ENCODE results near the gene SLC25A1. TPM values are rescaled to one million over a fixed set of nuclear protein-coding genes. Genes with fewer than 3 reads are reported as not detected.

Gene SLC25A1
- total RNA-seq, 2 experiments from 2014 or later, result 56.4 to 57.6 TPM

DNA sequence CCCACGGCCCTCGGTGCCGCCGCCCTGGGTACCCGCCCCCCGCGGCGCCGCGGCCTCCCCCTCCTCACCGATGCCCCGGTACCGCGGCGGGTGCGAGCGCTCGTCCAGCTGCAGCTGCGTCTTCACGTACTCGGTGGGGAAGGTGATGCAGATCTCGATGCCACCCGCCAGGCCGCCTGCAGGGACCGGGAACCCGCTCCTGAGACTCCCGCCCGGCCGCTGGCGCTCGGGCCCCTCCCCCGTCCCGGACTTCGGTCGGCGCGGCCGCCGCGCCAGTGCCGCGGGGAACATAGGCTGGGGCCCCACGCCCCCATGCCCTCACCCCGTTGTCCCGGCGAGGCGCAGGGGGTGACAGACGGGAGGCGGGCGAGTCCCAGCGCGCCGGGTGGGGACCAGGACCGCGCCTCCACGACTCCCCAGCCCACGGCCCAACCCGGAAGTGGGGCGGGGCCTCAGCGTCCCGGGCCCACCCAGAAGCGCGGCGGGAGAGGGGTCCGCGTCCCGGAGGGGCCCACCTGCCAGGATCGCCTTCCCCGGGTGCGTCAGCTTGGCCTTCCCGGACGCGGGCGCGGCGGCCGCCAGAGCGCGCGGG, 375 bp downstream of the SLC25A1 start:
- intact Hi-C loops (cut with micrococcal nuclease), result no loop called here
- H3K4me1 Mint-ChIP-seq (ENCODE audit: low read depth), result peaks cover 40% of the 10 kb centered on the region
- no peaks in the 10 kb centered on the region for H3K9me3 Mint-ChIP-seq
- POLR2A ChIA-PET, result no interaction called here
- peaks cover 6% of the 10 kb centered on the region for H3K36me3 Mint-ChIP-seq (ENCODE audit: low read depth)
- ATAC-seq (peak; percentile 43), DNase-seq (peak; percentile 55)
- H3K27ac Mint-ChIP-seq, result no peak overlapping the region
- TF ChIP-seq, protein P1, sequence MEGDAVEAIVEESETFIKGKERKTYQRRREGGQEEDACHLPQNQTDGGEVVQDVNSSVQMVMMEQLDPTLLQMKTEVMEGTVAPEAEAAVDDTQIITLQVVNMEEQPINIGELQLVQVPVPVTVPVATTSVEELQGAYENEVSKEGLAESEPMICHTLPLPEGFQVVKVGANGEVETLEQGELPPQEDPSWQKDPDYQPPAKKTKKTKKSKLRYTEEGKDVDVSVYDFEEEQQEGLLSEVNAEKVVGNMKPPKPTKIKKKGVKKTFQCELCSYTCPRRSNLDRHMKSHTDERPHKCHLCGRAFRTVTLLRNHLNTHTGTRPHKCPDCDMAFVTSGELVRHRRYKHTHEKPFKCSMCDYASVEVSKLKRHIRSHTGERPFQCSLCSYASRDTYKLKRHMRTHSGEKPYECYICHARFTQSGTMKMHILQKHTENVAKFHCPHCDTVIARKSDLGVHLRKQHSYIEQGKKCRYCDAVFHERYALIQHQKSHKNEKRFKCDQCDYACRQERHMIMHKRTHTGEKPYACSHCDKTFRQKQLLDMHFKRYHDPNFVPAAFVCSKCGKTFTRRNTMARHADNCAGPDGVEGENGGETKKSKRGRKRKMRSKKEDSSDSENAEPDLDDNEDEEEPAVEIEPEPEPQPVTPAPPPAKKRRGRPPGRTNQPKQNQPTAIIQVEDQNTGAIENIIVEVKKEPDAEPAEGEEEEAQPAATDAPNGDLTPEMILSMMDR (IDR thresholded peaks at IDR 0.05), result no peak
- CTCF ChIA-PET, result interaction anchor here (1.2 to 2.2 kb wide), 4 partner anchors 16 to 299 kb away, joined by 3 to 11 read pairs (median 7); partner anchors contain the start of gene ESS2
- H3K27me3 Mint-ChIP-seq, result no peaks in the 10 kb centered on the region
- peak overlapping the region; percentile 62 for H3K4me3 Mint-ChIP-seq

DNA sequence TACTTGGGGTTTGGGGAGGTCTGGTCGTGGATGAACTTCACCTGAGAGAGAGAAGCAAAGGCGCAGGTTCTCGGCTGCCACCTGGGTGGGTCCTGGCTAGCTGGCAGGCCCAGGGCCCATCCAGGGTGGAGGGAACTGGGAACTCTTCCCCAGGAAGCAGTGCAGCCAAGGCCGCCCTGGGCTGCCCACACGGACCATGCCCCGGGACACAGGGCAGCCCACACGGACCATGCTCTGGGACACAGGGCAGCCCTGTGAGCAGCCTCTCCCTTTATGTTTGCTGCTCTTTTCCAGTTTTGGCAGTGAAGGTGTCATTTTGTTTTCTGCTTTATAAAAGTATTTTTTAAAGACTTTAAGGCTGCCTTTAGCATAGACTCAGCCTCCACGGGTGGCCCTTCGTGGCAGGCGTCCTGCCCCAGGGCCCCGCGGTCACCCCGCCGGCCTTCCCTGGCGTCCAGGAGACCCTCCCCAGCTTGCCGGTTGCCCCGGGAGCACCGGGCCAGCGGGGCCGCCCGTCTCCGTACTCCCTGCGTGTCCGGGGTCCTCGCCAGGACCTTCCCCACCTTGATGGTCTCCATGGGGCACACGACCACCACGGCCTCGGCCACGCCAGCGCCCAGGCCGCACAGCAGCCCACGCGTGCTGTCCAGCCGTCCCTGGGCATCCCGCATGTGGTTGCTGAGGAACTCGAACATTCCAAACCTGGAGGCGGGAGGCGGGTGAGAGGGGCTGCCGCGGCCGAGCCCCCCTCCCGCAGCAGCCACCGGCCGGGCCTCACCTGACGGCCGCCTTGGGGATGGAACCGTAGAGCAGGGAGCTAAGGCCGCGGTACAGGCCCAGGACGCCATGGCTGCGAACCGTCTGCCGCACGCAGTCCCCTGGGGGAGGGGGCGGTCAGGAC, 1.1 kb downstream of the SLC25A1 start:
- CTCF ChIA-PET, result no interaction called here
- peak overlapping the region; percentile 68 for H3K27ac Mint-ChIP-seq
- peaks cover 44% of the 10 kb centered on the region for H3K4me1 Mint-ChIP-seq (ENCODE audit: low read depth)
- peaks cover 14% of the 10 kb centered on the region for H3K36me3 Mint-ChIP-seq (ENCODE audit: low read depth)
- H3K4me3 Mint-ChIP-seq, result peak overlapping the region; percentile 62
- DNase-seq, result no peak
- H3K27me3 Mint-ChIP-seq, result no peaks in the 10 kb centered on the region
- no peaks in the 10 kb centered on the region for H3K9me3 Mint-ChIP-seq
- intact Hi-C loops (cut with micrococcal nuclease), result no loop called here
- no peak for ATAC-seq
- TF ChIP-seq, protein P1 (IDR thresholded peaks at IDR 0.05), result no peak
- POLR2A ChIA-PET, result no interaction called here

DNA sequence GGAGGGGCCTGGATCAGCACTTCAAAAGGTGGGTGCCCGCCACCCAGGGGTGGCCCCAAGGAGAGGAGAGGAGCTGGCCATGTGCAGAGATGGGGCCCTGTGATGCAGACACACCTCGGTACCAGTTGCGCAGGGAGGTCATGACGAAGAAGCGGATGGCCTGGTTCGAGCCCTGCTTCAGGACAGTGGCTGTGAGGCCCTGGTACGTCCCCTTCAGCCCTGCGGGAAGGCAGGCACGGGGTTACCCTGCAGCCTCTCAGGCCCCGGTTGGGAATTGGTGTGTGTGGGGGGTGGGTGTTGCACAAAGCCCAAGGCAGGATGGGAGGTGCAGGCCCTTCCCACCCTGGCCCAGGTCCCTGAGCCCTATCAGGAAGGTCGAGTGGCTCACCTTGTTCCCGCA, 1.8 kb downstream of the SLC25A1 start:
- ATAC-seq, result no peak
- TF ChIP-seq, protein P1 (IDR thresholded peaks at IDR 0.05), result no peak
- Mint-ChIP-seq H3K36me3 (ENCODE audit: low read depth) (peaks cover 16% of the 10 kb centered on the region), H3K27ac (peak overlapping the region; percentile 68), H3K9me3 (no peaks in the 10 kb centered on the region), H3K4me3 (peak overlapping the region; percentile 59), H3K27me3 (no peaks in the 10 kb centered on the region), H3K4me1 (ENCODE audit: low read depth) (peaks cover 37% of the 10 kb centered on the region)
- ChIA-PET POLR2A (no interaction called here), CTCF (no interaction called here)
- intact Hi-C loops (cut with micrococcal nuclease), result no loop called here
- DNase-seq, result no peak

DNA sequence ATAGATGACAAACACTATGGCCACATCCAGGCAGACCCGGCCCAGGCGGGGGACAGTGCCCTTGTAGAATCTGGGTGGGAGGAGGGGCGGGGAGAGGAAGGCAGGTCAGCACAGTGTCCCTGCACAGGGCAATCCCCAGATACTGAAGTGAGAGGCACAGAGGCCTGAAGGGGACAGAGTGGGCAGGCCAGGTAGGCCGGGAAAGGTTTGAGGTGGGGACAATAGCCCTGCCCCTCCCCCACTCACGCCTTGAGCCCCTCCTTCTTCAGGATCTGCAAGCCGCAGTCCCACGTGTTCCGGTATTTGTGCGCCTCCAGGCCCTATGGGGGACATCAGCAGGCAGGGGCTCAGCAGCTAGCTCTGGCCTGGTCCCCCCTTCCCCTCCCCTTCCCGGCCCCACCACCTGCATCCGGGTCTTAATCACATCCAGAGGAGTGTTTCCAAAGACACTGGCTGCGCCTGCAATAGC, 2.3 kb downstream of the SLC25A1 start:
- ATAC-seq (no peak), DNase-seq (no peak)
- H3K27ac Mint-ChIP-seq, result no peak overlapping the region
- H3K9me3 Mint-ChIP-seq, result no peaks in the 10 kb centered on the region
- TF ChIP-seq, protein P1 (IDR thresholded peaks at IDR 0.05), result no peak
- H3K27me3 Mint-ChIP-seq, result no peaks in the 10 kb centered on the region
- ChIA-PET CTCF (no interaction called here), POLR2A (interaction anchor here (0.8 kb wide), 1 partner anchor 267 kb away, joined by 3 read pairs; no protein-coding TSS in a partner anchor)
- H3K36me3 Mint-ChIP-seq (ENCODE audit: low read depth), result peaks cover 16% of the 10 kb centered on the region
- peaks cover 34% of the 10 kb centered on the region for H3K4me1 Mint-ChIP-seq (ENCODE audit: low read depth)
- intact Hi-C loops (cut with micrococcal nuclease), result no loop called here
- peak overlapping the region; percentile 59 for H3K4me3 Mint-ChIP-seq

Data from activated CD8-positive, alpha-beta T cell treated with anti-CD3 and anti-CD28 coated beads for 36 hours (primary cell).